Esophagus squamous epithelium (tissue), 4 donors: Measurements from ENCODE around the gene KIF13A.

Source experiments
- CTCF ChIP-seq, 6 experiments: fragments of 450-650 bp in 4 of 6; fragments of 200-600 bp in 2 of 6; sonication (generic) in 2 of 6; IDR thresholded peaks; one replicate each; pipeline ENCODE4 v1.5.1; 2016 to 2019; ENCODE audit warnings: antibody characterized with exemption in 6 of 6, mild to moderate bottlenecking in 4 of 6, moderate library complexity in 4 of 6
- POLR2A ChIP-seq, 4 donors: fragments of 450-650 bp; IDR thresholded peaks; one replicate each; pipeline ENCODE4 v1.6.1; 2017; ENCODE audit warnings: antibody characterized with exemption in 4 of 4, mild to moderate bottlenecking in 4 of 4, moderate library complexity in 3 of 4

GRCh38 chr6:17869753-17870050 lies 117.7 kb downstream of the KIF13A start:
- TF ChIP-seq CTCF (IDR thresholded peaks at IDR 0.05) (no peak), POLR2A (IDR thresholded peaks at IDR 0.05) (no peak)
